Smooth muscle cell of trachea (primary cell): ENCODE results near the gene DGKD. TPM values are rescaled to one million over a fixed set of nuclear protein-coding genes. Genes with fewer than 3 reads are reported as not detected.

Experiments used
- total RNA-seq: library from RNA; depleted of rRNA; stranded (reverse); fragments of >200 nt; gene quantifications from 2 replicates; pipeline ENCODE4 v1.2.1, GENCODE V29; 2014

The DGKD gene
- 6.8 and 9.8 TPM in 2 replicates for total RNA-seq

GRCh38 chr2:233353769-233354499 lies at the start of gene DGKD:
DGKD (plus strand) TSS chr2:233354494; CDS start chr2:233354519, 25 bp downstream.

GRCh38 chr2:233307565-233307964 lies 46.7 kb upstream of the DGKD start, which contains the start of gene SAG:
SAG (plus strand) TSS chr2:233307816; CDS start chr2:233309190, 1,374 bp downstream.

Other genes starting within 250 kb of the DGKD start
- gene ATG16L1, start 102.8 kb upstream of the DGKD start, total RNA-seq = 28.1 and 31.0 TPM in 2 replicates
- gene SAG, start 46.7 kb upstream of the DGKD start, total RNA-seq = not detected in 2 replicates
- 31.3 and 38.5 TPM in 2 replicates for gene USP40, start 212.3 kb downstream of the DGKD start, total RNA-seq